Measurements from ENCODE around the gene JAKMIP1.

JAKMIP1 gene

DNA sequence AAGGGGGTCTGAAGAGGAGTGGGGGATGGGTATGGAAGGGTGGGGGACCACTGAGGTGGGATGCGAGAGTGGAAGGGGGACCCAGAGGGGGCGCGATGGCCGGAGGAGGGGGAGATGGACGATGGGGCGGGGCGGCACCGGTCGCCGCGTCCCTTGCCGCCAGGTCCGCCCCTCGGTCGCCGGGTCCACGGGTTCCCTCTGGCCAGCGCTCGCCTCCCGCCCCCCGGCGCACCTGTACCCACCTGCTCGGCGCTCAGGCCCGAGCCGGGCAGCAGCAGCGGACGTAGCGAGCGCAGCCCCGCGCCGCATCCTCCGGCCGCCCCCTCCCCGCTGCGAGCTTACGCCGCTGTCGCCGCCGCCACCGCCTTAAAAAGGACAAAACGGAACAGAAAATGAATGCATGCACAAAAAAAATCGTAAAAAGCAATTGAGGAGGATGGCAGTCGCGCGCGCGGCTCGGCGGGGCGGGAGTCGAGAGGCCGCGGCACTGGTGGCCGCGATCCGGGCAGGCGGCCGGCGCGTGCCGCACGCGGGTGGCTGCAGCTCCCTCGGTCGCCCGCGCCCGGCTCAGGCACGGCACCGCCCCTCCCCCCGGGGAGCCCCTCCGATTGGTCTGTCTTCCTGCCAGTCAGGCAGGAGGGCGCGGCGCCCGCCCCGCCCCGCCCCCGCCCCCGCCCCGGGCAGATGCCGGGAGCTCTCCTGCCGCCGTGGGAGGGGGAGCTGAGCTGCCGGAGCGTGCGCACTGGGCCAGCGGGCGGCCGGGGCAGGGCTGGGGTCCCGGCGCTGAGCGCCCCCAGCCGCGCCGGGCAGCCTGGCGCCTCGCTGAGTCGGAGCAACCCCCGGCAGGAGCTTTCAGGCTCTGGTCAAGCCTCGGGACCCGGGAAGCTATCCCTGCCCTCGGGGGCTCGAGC is at the start of gene JAKMIP1:
Gene JAKMIP1, minus strand, starts transcription at position 539 of the 911 bp plus-strand sequence. CDS start 87,699 bp downstream, outside the sequence.
- DNase-seq: peak; percentile 85

DNA sequence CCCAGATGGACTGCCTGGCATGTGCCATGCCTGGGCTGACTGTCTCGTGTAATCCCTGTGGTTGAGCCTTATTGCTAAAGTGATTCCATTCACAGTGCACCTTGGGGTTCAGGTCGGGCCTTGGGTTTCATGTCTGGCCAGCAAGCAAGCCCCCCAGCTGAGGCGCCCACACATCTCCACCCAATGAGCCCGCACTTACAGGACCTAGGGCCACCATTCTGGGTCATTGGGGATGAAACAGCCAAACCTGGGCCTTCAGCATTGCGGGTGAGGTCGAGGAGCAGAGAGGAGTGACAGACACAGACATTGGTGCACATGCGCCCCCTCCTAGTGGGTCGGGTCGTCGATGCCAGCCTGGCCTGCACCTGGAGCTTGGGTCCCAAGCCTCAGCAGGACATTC is 48.0 kb upstream of the JAKMIP1 start:
- DNase-seq: no peak

DNA sequence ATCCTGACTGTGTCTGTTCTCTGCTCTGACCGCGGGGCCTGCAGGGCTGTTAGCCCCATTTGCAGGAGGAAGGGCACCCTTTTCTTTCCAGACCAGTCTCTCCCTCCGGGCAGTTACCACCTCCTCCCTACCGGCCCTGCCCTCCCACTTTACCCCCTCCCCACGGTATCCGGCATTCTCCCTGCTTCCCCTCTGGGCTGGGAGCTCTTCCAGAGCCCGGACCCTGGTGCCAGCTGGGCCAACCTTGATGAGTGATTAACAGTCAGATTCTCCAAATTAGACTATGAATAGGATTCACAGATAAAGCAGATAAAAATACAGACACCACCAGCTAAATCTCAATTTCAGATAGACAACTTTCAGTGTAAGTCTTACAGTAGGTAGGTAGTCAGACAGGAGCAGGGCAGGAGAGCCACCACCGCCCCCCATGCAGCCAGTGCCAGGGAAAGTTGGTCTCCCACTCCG is 45.9 kb upstream of the JAKMIP1 start:
- no peak for DNase-seq

DNA sequence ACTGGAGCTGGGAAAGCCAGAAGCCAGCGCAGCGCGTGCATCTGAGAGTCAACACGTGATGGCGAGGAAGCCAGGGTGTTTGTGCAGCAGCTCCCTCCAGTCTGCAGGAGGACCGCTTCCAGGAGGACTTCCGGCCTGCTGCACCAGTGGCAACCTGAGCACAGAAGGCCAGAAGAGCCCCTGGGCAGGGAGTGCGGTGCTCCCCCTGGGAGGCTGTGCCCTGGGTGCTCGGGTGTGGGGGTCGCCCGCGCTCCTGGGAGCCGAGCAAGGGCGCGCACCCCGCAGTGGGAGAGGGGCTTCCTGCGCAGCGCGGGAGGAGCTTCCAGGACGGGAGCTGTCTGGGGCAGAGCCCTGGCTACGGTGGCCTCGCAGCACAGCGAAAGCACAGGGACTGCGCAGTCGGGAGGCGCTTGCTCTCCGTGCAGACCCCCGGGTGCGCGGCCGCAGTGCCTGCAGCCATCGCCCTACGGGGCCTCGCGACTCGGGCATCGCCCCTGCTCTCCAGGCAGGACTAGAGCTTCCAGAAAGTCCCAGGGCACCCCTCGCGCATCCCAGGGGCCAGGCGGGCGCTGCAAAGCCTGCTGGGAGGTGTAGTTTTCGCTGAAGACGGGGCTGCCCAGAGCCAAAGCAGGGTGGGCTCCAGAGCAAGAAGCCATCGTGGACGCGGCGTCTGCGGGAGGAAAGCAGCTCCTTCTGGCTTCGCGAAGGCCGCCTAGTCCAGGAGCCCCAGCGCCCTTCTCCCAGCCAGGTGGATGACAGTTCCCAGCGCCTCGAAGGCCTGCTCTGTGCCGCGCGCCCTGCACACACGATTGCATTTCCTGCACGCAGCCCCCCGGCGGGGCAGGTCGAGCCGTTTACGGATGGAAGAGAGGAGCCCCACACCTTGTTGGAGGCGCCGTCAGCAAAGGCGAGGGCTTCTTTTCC is 45.2 kb upstream of the JAKMIP1 start:
- no peak for DNase-seq

DNA sequence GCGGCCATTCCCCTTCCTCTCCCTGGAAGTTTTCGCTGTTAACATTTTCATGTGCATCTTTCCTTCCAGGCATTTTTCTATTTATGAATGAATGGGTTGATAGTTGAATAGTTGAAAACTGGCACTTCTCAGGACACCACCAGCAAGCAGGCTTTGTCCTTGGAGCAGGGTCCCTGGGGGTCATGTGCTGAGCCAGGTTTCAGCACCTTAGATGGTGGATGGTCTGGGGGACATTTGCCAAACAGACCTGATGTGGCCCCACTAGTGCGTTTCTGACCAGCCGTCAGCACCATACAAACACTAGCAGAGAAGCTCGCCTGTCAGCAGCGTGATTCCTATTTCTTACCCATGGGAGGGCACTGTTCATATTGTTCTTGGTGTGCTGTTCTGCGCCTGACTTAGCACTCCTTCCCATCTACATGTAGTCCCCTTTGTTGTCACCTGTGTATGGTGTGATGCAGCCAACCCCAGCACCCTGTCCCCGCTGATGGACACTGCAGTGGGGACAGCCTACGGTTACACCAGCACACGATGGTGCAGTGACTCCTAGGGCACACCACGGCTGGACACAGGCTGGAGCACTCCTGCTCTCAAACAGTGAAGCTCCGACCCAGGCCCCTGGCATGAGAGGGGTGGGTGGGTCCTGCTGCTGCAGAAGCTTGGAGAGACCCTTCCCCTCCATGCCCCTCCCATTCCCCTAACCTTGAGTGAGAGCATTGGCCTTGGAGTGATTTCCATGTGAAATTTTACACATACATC is 42.1 kb upstream of the JAKMIP1 start:
- DNase-seq: no peak

DNA sequence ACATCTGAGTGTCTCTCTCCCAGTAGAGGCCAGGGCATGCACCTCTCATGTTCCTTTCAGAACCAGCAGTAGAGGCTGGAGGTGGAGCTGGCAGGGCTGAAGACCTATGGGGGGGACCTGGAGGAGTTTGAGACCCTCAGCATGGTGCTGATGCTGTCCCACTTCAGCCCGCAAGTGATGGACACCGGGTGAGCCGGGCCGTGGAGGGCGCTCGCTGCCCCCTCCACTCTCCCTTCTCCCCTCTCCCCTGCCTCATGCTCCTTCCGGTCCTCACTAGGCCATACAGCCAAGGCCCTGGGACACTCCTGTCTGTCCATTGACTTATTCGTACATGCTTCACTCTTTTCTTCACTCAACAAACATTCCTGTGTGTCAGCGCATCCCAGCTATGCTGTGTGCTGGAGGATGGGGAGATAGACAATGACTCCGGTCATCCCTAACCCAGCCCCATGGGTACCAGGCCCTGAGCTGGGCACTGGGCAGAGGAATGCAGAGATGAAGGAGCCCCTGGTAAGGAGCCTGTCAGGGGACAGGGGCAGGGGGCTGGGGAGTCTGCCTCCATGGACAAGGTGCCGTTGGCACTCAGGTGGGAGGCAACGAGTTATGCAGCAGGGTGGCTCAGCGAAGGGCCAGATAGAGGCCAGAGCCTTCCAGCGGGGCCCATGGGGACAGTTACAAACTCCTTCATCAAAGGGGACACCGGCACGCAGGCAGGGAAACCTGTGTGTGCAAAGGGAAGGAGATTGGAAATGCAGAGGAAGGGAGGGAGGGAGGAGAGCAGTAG is 40.9 kb upstream of the JAKMIP1 start:
- DNase-seq: no peak

DNA sequence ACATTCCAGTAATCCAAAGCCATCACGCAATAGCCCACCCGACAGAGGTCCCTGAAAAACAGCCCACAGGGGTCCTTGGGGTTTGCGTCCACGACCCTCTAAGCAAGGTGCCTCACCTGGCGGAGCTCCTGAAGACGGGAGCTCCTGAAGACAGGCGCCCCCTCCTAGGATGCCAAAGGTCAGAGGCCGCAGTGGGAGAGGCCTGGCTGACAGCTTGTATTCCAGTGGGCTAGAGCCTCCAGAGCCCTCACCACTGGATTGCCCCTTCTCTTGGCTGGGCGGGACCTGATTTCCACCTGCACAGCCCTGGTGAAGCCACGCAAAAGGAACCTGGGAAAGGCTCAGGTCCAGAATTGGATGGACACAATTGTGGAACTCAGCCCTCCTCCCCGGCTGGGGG is 39.6 kb upstream of the JAKMIP1 start:
- DNase-seq: no peak

DNA sequence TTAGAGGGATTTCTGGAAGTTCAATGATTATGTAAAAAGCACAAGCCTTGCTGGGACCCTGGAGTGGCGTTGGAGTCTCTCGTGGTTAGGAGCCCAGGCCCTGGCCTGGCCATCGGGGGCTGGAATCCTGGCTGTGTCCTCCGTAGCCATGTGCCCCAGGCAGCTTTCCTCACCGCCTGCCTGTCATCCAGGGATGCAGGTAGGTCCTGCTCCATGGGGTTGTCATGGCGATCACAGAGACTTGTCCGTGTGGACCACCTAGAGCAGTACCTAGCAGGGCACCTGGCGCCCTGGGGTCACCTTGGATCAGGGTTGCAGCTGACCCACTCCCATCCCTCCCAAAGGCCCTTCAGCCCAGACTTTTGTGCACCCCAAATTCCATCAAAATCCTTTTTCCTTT is 39.1 kb upstream of the JAKMIP1 start:
- no peak for DNase-seq

DNA sequence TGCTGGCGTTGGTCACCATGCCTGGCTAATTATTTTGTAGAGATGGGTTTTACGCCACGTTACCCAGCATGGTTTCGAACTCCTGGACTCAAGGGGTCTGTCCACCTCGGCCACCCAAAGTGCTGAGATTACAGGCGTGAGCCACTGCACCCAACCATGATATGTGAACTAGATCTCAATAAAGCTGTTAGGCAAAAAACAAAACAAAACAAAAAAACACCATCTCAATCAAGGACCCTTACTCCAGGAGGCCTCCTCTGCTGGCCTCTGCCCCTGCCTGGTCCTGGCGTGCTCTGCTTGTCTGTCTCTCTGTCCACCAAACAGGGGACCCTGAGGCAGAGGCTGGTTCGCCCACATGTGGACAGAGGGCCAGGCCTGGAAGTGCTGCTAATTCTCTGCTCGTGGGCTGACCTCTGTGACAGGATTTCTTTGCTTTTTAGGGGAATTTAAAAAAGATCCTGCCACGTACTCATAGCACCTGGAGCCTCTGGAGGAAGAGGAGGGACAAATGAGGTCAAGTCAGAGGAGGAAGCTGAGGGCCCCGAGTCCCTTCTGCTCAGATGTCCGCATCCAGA is 36.6 kb upstream of the JAKMIP1 start:
- DNase-seq: no peak

DNA sequence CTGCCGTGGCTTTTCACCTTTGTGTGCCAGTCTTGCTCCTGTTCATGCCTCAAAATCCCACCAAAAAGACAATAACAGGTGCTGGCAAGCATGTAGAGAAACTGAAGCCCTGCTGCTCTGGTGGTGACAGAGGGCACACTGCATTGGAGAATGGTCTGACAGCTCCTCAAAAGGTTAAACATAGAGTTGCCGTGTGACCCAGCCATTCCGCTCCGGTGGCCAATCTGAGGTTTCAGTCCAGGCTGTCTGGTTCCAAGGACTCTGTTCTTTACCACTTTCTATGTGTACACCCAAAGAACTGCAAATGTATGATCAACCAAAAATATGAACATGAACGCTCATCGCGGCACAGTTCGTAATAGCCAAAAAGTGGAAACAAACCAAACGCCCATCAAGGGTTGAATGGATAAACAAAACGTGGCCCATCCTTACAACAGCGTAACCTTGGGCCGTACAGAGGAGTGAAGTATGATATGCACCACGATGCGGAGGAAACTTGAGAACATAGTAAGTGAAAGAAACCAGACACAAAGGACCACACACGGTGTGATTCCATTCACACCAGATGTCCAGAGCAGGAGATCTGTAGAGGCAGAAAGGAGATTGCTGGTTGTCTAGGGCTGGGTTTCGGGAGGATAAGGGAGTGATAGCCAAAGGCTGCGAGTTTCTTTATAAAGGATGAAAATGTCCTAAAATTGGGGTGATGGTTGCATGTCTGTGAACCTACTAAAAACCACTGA is 35.7 kb upstream of the JAKMIP1 start:
- no peak for DNase-seq

DNA sequence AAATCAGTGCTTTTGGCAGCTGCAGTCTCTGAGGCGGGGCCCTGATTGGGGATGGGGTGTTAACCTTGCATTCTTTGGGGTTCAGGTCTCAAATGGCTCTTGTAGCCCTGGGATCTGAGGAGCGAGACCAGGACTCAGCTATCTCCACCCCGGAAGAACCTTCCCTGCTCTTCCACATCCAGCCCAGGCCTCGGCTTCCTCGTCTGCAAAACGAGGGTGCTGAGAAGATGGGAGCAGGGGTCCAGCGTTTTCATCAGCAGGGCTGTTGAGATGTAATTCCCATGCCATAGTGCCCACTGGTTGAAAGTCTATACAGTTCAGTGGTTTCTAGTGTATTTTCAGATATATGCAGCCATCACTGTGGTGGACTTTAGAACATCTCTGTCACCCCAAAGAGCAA is 34.7 kb upstream of the JAKMIP1 start:
- DNase-seq: no peak

DNA sequence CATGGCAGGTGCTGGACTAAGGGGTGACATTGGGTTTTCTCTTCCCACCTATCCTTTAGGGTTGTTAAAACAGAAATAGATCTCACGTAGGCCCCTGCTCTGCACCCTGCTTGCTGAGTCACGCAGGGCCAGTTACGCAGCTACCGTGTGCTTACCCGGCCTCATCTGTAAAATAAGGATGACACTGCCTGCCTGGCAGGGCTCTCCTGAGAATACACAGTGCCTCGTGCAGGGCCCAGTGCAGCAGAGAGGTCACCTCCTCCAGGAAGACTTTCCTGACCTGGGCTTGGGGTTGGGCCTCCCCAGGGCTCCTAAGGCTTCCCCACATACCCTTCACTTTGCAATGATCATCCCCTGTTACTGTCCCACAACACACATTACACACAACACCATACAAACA is 33.6 kb upstream of the JAKMIP1 start:
- DNase-seq: no peak

DNA sequence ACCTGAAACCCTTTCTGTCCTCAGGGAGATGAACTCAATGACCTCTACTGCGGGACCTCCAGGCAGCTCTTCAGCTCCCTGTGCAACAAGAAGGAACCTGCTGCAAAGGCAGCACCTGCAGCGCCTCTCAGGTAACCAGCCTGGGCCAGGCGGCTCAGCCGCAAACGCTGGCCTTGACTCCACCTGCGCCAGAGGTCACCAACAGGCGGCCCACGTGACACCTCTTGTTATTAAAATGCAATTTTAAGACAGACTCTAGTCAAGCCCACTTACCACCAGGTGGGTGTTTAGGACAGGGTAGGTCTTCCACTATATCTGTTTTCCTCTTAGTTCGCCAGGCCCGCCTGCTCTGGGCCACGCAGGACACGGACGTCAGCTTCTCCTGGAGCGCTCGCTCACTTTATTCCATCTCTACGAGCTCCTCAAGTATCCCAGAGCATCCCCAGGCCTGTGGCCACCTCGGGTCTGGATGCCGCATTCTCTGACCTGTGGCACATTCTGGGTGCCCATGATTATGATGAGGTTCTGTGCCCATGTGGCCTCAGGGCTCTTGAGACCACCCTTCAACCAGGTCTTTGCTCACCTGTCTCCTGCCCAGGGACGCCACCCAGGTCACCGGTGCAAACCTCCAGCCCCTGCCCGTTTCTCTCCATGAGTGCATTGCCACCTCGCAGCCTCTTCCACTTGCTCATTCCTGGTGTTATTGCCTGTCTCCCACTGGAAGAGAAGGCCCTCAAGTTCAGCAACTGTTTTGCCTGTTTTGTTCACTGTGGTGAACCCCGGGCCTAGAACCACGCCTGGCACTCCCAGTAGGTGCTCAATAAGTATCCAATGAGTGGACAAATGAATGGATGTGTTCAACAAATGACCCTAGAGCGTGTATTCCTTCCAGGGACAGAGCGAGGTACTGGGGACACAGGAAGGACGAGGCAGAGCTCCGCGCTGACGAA is 32.8 kb upstream of the JAKMIP1 start:
- no peak for DNase-seq

DNA sequence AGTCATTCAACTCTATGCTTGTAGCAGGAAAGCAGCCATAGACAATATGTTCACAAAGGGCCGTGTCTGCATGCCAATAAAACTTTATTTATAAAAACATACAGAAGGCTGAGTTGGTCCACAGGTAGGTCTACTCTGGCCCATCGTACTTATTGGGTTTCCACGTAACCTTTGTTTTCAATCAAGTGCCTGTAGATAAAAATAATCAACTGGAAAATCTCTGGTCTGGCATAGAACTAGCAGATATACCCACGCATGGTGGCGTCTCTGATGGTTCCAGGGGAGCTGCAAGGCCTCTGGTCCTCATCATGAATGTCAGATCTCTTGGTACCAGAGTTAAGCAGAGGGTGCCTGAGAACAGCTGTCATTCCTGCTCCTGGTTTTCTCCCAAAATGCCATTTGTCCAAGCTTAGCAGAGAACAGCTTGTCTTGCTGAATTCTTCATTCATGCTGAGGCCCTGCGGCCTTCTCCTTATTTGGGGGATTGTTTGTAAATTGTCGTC is 31.4 kb upstream of the JAKMIP1 start:
- no peak for DNase-seq

DNA sequence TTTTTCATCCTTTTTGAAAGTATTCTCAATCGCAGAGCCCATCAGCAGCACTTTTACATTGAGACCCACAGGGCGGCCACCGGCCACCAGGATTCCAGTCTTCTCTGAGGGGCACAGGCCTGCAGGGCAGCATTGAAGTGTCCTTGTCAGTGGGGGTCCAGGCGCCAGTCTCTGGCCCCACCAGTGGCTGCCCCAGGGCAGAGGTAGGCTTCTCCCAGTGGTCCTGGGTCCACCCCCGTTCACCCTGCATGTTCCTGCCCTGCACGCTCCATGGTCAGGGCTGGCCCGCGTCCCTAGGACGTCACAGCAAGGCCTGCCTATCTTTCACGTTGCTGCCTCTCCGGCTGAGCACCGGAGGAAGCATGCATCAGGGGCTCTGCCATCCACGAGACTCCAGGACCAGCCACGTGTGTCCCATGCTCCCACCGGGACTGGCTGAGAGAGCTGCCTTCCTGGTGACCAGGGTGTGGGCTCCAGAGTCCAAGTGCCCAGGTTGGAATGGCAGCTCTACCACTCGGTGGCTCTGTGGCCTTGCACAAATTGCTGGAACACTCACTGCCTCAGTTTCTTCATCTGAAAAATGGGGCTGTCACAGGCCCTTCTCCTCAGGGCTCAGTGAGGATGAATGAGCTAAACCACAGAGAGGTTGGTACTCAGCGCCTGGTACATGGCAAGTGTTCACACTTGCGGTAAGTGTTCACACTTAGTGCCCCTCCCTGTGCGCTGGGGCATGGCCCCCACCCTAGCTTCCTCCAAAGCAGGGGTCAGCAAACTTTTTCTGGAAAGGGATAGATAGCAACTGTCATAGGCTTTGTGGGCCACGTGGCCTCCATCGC is 30.7 kb upstream of the JAKMIP1 start:
- no peak for DNase-seq

DNA sequence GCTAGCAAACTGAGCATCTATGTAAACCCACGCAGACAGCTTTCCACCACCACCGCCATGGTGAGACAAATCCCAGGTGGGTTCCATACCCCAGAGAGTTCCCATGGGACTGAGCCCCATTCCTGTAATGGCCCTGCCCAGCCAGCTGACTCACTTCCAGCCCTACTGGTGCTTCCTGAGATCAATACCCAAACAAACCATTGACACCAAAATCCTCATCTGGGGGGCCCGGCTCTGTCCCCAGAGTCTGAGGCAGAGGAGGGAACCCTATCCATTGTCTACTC is 30.1 kb upstream of the JAKMIP1 start:
- no peak for DNase-seq

DNA sequence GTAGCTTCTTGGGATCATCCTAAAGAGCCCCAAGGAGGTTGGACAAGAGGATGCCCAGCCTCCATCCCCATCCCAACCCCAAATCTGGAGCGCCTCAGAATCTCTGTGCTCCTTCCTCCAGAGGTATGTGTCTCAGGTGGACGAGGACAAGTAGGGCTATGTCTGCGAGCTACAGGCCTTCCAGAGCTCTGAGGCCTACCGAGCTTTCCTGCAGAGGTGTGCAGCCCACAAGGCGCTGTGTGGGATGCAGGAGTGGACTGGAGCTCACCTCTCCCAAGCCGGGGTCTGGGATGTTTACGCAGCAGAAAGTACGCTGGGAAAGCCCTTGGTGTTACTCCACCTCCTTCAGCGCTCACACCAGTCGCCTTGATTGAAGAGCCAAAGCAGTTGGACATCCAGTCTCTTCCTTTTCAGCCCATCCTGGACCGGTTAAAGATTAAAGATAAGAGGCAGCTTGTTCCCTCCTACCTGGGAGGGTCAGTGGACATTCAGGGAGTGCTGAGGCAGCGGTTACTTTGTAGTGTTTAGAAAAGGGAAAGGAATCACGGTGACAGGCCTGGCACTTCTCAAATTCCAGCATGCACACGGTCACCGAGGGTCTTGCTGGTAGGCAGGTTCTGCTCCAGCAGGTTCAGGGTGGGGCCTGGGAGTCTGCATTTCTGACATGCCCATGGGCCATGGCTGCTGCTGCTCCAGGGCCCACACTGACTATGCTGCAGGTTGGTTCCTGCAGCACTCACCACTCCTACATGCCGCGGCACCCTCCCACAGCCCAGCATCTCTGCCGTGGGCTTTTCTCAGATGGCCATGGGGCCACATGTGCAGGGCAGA is 29.5 kb upstream of the JAKMIP1 start:
- no peak for DNase-seq

DNA sequence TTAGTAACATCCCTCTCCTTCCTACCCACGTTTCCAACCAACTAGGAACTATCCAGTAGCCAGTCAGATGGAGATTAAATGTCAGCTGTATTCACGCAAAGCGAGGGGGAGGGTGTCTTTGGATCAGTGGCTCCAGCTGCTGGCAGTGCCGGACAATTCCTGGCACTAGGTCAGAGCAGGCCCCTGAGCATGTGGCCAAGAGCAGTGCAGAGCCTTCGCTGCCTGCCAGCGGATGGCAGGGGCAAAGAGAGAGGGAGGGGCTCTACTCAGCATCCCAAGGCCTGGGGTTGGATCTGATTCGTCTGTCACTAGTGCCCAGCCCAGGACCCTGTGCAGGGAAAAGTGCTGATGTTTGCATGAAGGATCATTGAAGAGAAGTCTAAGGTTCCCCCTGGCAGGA is 28.7 kb upstream of the JAKMIP1 start:
- peak; percentile 9 for DNase-seq

Data from NCI-H69 (cell line).